ENCODE data around the gene OR51E2. TPM values are rescaled to one million over a fixed set of nuclear protein-coding genes. Genes with fewer than 3 reads are reported as not detected.

Gene OR51E2
- total and polyA plus RNA-seq, 2 of the 8 experiments (the other 6 are each of a cell fraction or from before 2014, with no cell fraction given): not detected

DNA sequence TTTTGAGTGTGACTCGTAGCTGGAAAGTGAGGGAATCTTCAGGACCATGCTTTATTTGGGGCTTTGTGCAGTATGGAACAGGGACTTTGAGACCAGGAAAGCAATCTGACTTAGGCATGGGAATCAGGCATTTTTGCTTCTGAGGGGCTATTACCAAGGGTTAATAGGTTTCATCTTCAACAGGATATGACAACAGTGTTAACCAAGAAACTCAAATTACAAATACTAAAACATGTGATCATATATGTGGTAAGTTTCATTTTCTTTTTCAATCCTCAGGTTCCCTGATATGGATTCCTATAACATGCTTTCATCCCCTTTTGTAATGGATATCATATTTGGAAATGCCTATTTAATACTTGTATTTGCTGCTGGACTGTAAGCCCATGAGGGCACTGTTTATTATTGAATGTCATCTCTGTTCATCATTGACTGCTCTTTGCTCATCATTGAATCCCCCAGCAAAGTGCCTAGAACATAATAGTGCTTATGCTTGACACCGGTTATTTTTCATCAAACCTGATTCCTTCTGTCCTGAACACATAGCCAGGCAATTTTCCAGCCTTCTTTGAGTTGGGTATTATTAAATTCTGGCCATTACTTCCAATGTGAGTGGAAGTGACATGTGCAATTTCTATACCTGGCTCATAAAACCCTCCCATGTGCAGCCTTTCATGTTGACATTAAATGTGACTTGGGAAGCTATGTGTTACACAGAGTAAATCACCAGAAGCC, 42.9 kb downstream of the OR51E2 start (continued):
- TF ChIP-seq, protein P1, sequence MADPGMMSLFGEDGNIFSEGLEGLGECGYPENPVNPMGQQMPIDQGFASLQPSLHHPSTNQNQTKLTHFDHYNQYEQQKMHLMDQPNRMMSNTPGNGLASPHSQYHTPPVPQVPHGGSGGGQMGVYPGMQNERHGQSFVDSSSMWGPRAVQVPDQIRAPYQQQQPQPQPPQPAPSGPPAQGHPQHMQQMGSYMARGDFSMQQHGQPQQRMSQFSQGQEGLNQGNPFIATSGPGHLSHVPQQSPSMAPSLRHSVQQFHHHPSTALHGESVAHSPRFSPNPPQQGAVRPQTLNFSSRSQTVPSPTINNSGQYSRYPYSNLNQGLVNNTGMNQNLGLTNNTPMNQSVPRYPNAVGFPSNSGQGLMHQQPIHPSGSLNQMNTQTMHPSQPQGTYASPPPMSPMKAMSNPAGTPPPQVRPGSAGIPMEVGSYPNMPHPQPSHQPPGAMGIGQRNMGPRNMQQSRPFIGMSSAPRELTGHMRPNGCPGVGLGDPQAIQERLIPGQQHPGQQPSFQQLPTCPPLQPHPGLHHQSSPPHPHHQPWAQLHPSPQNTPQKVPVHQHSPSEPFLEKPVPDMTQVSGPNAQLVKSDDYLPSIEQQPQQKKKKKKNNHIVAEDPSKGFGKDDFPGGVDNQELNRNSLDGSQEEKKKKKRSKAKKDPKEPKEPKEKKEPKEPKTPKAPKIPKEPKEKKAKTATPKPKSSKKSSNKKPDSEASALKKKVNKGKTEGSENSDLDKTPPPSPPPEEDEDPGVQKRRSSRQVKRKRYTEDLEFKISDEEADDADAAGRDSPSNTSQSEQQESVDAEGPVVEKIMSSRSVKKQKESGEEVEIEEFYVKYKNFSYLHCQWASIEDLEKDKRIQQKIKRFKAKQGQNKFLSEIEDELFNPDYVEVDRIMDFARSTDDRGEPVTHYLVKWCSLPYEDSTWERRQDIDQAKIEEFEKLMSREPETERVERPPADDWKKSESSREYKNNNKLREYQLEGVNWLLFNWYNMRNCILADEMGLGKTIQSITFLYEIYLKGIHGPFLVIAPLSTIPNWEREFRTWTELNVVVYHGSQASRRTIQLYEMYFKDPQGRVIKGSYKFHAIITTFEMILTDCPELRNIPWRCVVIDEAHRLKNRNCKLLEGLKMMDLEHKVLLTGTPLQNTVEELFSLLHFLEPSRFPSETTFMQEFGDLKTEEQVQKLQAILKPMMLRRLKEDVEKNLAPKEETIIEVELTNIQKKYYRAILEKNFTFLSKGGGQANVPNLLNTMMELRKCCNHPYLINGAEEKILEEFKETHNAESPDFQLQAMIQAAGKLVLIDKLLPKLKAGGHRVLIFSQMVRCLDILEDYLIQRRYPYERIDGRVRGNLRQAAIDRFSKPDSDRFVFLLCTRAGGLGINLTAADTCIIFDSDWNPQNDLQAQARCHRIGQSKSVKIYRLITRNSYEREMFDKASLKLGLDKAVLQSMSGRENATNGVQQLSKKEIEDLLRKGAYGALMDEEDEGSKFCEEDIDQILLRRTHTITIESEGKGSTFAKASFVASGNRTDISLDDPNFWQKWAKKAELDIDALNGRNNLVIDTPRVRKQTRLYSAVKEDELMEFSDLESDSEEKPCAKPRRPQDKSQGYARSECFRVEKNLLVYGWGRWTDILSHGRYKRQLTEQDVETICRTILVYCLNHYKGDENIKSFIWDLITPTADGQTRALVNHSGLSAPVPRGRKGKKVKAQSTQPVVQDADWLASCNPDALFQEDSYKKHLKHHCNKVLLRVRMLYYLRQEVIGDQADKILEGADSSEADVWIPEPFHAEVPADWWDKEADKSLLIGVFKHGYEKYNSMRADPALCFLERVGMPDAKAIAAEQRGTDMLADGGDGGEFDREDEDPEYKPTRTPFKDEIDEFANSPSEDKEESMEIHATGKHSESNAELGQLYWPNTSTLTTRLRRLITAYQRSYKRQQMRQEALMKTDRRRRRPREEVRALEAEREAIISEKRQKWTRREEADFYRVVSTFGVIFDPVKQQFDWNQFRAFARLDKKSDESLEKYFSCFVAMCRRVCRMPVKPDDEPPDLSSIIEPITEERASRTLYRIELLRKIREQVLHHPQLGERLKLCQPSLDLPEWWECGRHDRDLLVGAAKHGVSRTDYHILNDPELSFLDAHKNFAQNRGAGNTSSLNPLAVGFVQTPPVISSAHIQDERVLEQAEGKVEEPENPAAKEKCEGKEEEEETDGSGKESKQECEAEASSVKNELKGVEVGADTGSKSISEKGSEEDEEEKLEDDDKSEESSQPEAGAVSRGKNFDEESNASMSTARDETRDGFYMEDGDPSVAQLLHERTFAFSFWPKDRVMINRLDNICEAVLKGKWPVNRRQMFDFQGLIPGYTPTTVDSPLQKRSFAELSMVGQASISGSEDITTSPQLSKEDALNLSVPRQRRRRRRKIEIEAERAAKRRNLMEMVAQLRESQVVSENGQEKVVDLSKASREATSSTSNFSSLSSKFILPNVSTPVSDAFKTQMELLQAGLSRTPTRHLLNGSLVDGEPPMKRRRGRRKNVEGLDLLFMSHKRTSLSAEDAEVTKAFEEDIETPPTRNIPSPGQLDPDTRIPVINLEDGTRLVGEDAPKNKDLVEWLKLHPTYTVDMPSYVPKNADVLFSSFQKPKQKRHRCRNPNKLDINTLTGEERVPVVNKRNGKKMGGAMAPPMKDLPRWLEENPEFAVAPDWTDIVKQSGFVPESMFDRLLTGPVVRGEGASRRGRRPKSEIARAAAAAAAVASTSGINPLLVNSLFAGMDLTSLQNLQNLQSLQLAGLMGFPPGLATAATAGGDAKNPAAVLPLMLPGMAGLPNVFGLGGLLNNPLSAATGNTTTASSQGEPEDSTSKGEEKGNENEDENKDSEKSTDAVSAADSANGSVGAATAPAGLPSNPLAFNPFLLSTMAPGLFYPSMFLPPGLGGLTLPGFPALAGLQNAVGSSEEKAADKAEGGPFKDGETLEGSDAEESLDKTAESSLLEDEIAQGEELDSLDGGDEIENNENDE (IDR thresholded peaks at IDR 0.05; ENCODE audit: insufficient replicate concordance, low read length): no peak
- TF ChIP-seq, protein P2, sequence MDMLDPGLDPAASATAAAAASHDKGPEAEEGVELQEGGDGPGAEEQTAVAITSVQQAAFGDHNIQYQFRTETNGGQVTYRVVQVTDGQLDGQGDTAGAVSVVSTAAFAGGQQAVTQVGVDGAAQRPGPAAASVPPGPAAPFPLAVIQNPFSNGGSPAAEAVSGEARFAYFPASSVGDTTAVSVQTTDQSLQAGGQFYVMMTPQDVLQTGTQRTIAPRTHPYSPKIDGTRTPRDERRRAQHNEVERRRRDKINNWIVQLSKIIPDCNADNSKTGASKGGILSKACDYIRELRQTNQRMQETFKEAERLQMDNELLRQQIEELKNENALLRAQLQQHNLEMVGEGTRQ (IDR thresholded peaks at IDR 0.05; ENCODE audit: low read length): no peak
- no peak for TF ChIP-seq BCL11A (IDR thresholded peaks at IDR 0.05; ENCODE audit: low read depth in 2 of 2, low read length in 2 of 2)
- no peak for TF ChIP-seq TEAD4 (IDR thresholded peaks at IDR 0.05; ENCODE audit: low read depth, low read length)
- TF ChIP-seq, protein P3, sequence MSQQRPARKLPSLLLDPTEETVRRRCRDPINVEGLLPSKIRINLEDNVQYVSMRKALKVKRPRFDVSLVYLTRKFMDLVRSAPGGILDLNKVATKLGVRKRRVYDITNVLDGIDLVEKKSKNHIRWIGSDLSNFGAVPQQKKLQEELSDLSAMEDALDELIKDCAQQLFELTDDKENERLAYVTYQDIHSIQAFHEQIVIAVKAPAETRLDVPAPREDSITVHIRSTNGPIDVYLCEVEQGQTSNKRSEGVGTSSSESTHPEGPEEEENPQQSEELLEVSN (IDR thresholded peaks at IDR 0.05): no peak
- TF ChIP-seq POLR2AphosphoS5 (IDR thresholded peaks at IDR 0.05; ENCODE audit: low read depth, low read length): no peak
- no peak for TF ChIP-seq CHD2 (IDR thresholded peaks at IDR 0.05; ENCODE audit: low read length)
- no peak for TF ChIP-seq JUN (IDR thresholded peaks at IDR 0.05; ENCODE audit: low read depth, low read length)
- TF ChIP-seq EGR1 (IDR thresholded peaks at IDR 0.05; ENCODE audit: borderline replicate concordance, low read depth, low read length): no peak
